ENCODE results near the gene CLDN22.

The CLDN22 gene

GRCh38 chr4:183276106-183276505 lies 44.0 kb downstream of the CLDN22 start:
- no peak for DNase-seq (ENCODE audit: low read depth in 2 of 2)

GRCh38 chr4:183272384-183272783 lies 47.7 kb downstream of the CLDN22 start:
- no peak for DNase-seq (ENCODE audit: low read depth in 2 of 2)

- DNase-seq (ENCODE audit: low read depth in 2 of 2) = no peak
Measured at GRCh38 chr4:183268556-183268955, 51.5 kb downstream of the CLDN22 start.
